Right lobe of liver (tissue), 6 donors: Measurements from ENCODE around the gene IVD. TPM values are rescaled to one million over a fixed set of nuclear protein-coding genes. Genes with fewer than 3 reads are reported as not detected.

Experiments used
- ATAC-seq, 4 donors: fragments of 200-7000 bp; cut with Tn5 transposase; one replicate each; pipeline ENCODE4 v1.9.1; 2020; ENCODE audit warnings: mild to moderate bottlenecking in 4 of 4, moderate library complexity in 4 of 4
- DNase-seq, 3 donors: peaks; one replicate each; pipeline ENCODE4 v3.0.0-alpha.2; 2020
- H3K27ac ChIP-seq, 3 donors: fragments of 200-600 bp; one replicate each; pipeline ENCODE4 v1.8.0; 2022
- H3K27me3 ChIP-seq, 2 donors: fragments of 200-600 bp; one replicate each; pipeline ENCODE4 v1.8.0; 2022
- H3K36me3 ChIP-seq, 4 donors: fragments of 200-600 bp; sonication (generic) in 1 of 4; one replicate each; pipeline versions ENCODE4 v1.5.1 to v1.8.0; 2017 to 2022; ENCODE audit warnings: control low read depth in 1 of 4
- H3K4me1 ChIP-seq, 4 donors: fragments of 200-600 bp; sonication (generic) in 1 of 4; one replicate each; pipeline versions ENCODE4 v1.5.1 to v1.8.0; 2017 to 2022; ENCODE audit warnings: control low read depth in 1 of 4
- H3K4me3 ChIP-seq, 3 donors: fragments of 200-600 bp; one replicate each; pipeline ENCODE4 v1.8.0; 2022
- H3K9me3 ChIP-seq, 4 donors: fragments of 200-600 bp; sonication (generic) in 1 of 4; one replicate each; pipeline versions ENCODE4 v1.5.1 to v1.8.0; 2017 to 2022; ENCODE audit warnings: control low read depth in 1 of 4
- CTCF ChIP-seq, 4 donors: fragments of 200-600 bp in 3 of 4; fragments of 450-650 bp in 1 of 4; IDR thresholded peaks; one replicate each; pipeline versions ENCODE4 v1.5.1 to v1.8.0; 2016 to 2022; ENCODE audit warnings: antibody characterized with exemption in 4 of 4, mild to moderate bottlenecking in 2 of 4
- POLR2A ChIP-seq: fragments of 450-650 bp; IDR thresholded peaks from one replicate; pipeline ENCODE4 v1.6.1; 2017; ENCODE audit warnings: antibody characterized with exemption, mild to moderate bottlenecking
- WGBS: methylation state at CpG from one replicate; pipeline ENCODE4 v1.1.6; 2018; ENCODE audit warnings: low coverage, low lambda C conversion rate; ENCODE audit not compliant: insufficient coverage; ENCODE audit errors: missing lambda C conversion rate; 5-methylcytosine and 5-hydroxymethylcytosine counted together
- intact Hi-C, 2 donors: fragments of 100-400 bp; cut with DNase I; formaldehyde crosslinking; loops; one replicate each; pipeline versions ENCODE4 v1.11.2 to v1.14.1; 2022
- total RNA-seq, 6 experiments: library from RNA; depleted of rRNA in 2 of 6; stranded (reverse); fragments of >200 nt in 2 of 6; fragmentation: NEBNext Ultra II Directional in 3 of 6; extraction: Animal tissue kit (Norgen Biotek cat#: 25700) in 3 of 6; gene quantifications; one replicate each; pipeline versions ENCODE4 v1.1.0 to v1.2.4, GENCODE V29; 2016 to 2023
- donor health status: DM: no; HTN: yes; CAD: no.
- donor health status: DM: no; HTN: no; CAD: no.
- donor health status: DM: no; HTN: no; CAD: no.
- donor health status: DM: no; HTN: yes; CAD: no.
- donor health status: DM: no; HTN: yes; CAD: no.

Gene IVD
- total RNA-seq, 6 experiments from 2014 or later, result 89.7 to 231 (median 122) TPM

- Histone ChIP-seq H3K4me3 (no peak overlapping the region), H3K4me1 (peaks cover 0 to 44% (median 13%) of the 10 kb centered on the region in 4 donors), H3K27ac (no peak overlapping the region), H3K27me3 (no peaks in the 10 kb centered on the region), H3K9me3 (no peaks in the 10 kb centered on the region), H3K36me3 (peaks cover 0 to 51% (median 14%) of the 10 kb centered on the region in 4 donors)
- TF ChIP-seq POLR2A, result no peak
- TF ChIP-seq CTCF (IDR thresholded peaks at IDR 0.05), result no peak
- WGBS, result 86% methylated on average over 1 of the region's 3 CpGs
- DNase-seq (no peak), ATAC-seq (no peak)
- intact Hi-C loops, result no loop called here
These were observed 3.8 kb downstream of the IVD start for GRCh38 chr15:40409366-40409765.

GRCh38 chr15:40410476-40410875 is 4.9 kb downstream of the IVD start:
- ATAC-seq (no peak), DNase-seq (no peak)
- TF ChIP-seq CTCF (IDR thresholded peaks at IDR 0.05), result no peak
- no peak for TF ChIP-seq POLR2A
- Histone ChIP-seq H3K9me3 (no peaks in the 10 kb centered on the region), H3K4me3 (no peak overlapping the region), H3K36me3 (peaks cover 0 to 62% (median 21%) of the 10 kb centered on the region in 4 donors), H3K27me3 (no peaks in the 10 kb centered on the region), H3K27ac (no peak overlapping the region), H3K4me1 (peaks cover 0 to 36% (median 10%) of the 10 kb centered on the region in 4 donors)
- 91% methylated on average over 7 of the region's 11 CpGs for WGBS
- intact Hi-C loops, result loop anchor here in 1 of 2 donors (10.0 kb wide), 1 partner anchor 46 kb away; no protein-coding TSS in a partner anchor

- peaks cover 0 to 26% (median 8%) of the 10 kb centered on the region in 4 donors for H3K4me1 ChIP-seq
- no peaks in the 10 kb centered on the region for H3K9me3 ChIP-seq
- H3K27ac ChIP-seq, result peak overlapping the region; percentile 22 to 81 (median 64)
- H3K27me3 ChIP-seq, result no peaks in the 10 kb centered on the region
- 27% methylated on average over 7 of the region's 7 CpGs for WGBS
- TF ChIP-seq CTCF (IDR thresholded peaks at IDR 0.05) (no peak), POLR2A (no peak)
- peak overlapping the region in 2 of 3 donors; percentile 17 to 20 for H3K4me3 ChIP-seq
- ATAC-seq (peak; percentile 92 to 95 (median 92)), DNase-seq (peak; percentile 71 to 91 (median 83))
- intact Hi-C loops, result loop anchor here in 1 of 2 donors (10.0 kb wide), 1 partner anchor 47 kb away; no protein-coding TSS in a partner anchor
- peaks cover 0 to 77% (median 29%) of the 10 kb centered on the region in 4 donors for H3K36me3 ChIP-seq
These were observed 6.6 kb downstream of the IVD start for GRCh38 chr15:40412095-40412759.

GRCh38 chr15:40413036-40413435 is 7.4 kb downstream of the IVD start:
- no peak for DNase-seq
- Histone ChIP-seq H3K36me3 (peaks cover 0 to 72% (median 32%) of the 10 kb centered on the region in 4 donors), H3K27me3 (no peaks in the 10 kb centered on the region), H3K4me3 (peak overlapping the region in 1 of 3 donors; percentile 17), H3K9me3 (no peaks in the 10 kb centered on the region), H3K27ac (peak overlapping the region; percentile 22 to 81 (median 64)), H3K4me1 (peaks cover 0 to 19% (median 8%) of the 10 kb centered on the region in 4 donors)
- 23% methylated on average over 4 of the region's 9 CpGs for WGBS
- TF ChIP-seq CTCF (IDR thresholded peaks at IDR 0.05) (no peak), POLR2A (no peak)
- peak; percentile 51 to 65 (median 58) for ATAC-seq
- intact Hi-C loops, result loop anchor here in 1 of 2 donors (10.0 kb wide), 1 partner anchor 48 kb away; no protein-coding TSS in a partner anchor
